Breast epithelium (tissue), 3 donors: Measurements from ENCODE around the gene PTGR2.

Experiments
- CTCF ChIP-seq, 3 donors: fragments of 450-650 bp; IDR thresholded peaks; one replicate each; pipeline ENCODE4 v1.5.1; 2016 to 2017; ENCODE audit warnings: antibody characterized with exemption in 3 of 3, mild to moderate bottlenecking in 3 of 3, moderate library complexity in 3 of 3
- POLR2A ChIP-seq: fragments of 450-650 bp; IDR thresholded peaks from one replicate; pipeline ENCODE4 v1.6.1; 2016; ENCODE audit warnings: antibody characterized with exemption, mild to moderate bottlenecking, moderate library complexity
- POLR2AphosphoS5 ChIP-seq, 3 donors: sonication (generic); formaldehyde crosslinking; IDR thresholded peaks; one replicate each; pipeline ENCODE4 v1.6.1; 2017; ENCODE audit warnings: antibody characterized with exemption in 3 of 3

GRCh38 chr14:73842201-73842600 lies 9.4 kb upstream of the PTGR2 start:
- TF ChIP-seq POLR2A (no peak), CTCF (IDR thresholded peaks at IDR 0.05) (no peak), POLR2AphosphoS5 (IDR thresholded peaks at IDR 0.05) (no peak)
